Bronchial epithelial cell (primary cell): ENCODE results near the gene PDF. TPM values are rescaled to one million over a fixed set of nuclear protein-coding genes. Genes with fewer than 3 reads are reported as not detected.

ENCODE experiments used
- DNase-seq: peaks from one replicate; pipeline ENCODE4 v3.0.0-alpha.2; 2010; ENCODE audit warnings: low read depth
- FAIRE-seq: peaks from 2 replicates; lab custom pipeline; 2011; peaks lifted over from hg19 to GRCh38; lab: Jason Lieb, UNC
- H3K27me3 ChIP-seq: 2 replicates; pipeline ENCODE4 v1.5.1; 2011; ENCODE audit warnings: low read length; ENCODE audit not compliant: control insufficient read depth, insufficient read depth
- H3K36me3 ChIP-seq: 2 replicates; pipeline ENCODE4 v1.5.1; 2011; ENCODE audit warnings: low read length; ENCODE audit not compliant: control insufficient read depth, insufficient read depth
- H3K4me3 ChIP-seq: 2 replicates; pipeline ENCODE4 v1.5.1; 2011; ENCODE audit warnings: mild to moderate bottlenecking, low read depth, low read length, control low read depth
- CTCF ChIP-seq: IDR thresholded peaks from 2 replicates; pipeline ENCODE4 v1.5.1; 2011; ENCODE audit warnings: mild to moderate bottlenecking, moderate library complexity, low read length, control low read depth, inconsistent platforms; ENCODE audit not compliant: insufficient read depth, severe bottlenecking
- total RNA-seq: library from RNA; depleted of rRNA; stranded (reverse); fragments of >200 nt; gene quantifications from 2 replicates; pipeline ENCODE4 v1.2.1, GENCODE V29; 2014

Gene PDF
- total RNA-seq, 1 donor from 2014 or later, result 31.3 TPM

- no peak for TF ChIP-seq CTCF
- Histone ChIP-seq H3K4me3 (no peak overlapping the region), H3K27me3 (no peaks in the 10 kb centered on the region), H3K36me3 (peaks cover 2% of the 10 kb centered on the region)
- no peak for FAIRE-seq
- DNase-seq, result no peak
Measured at GRCh38 chr16:69346683-69347082, 16.3 kb upstream of the PDF start.

- Histone ChIP-seq H3K4me3 (no peak overlapping the region), H3K27me3 (no peaks in the 10 kb centered on the region), H3K36me3 (peaks cover 8% of the 10 kb centered on the region)
- DNase-seq (no peak), FAIRE-seq (no peak)
- TF ChIP-seq CTCF, result no peak
Measured at GRCh38 chr16:69345923-69346322, 15.5 kb upstream of the PDF start.

- no peak for FAIRE-seq
- DNase-seq, result no peak
- Histone ChIP-seq H3K27me3 (no peaks in the 10 kb centered on the region), H3K36me3 (peaks cover 8% of the 10 kb centered on the region), H3K4me3 (no peak overlapping the region)
- no peak for TF ChIP-seq CTCF
Measured at GRCh38 chr16:69344171-69344570, 13.8 kb upstream of the PDF start.

GRCh38 chr16:69340095-69340644, 9.8 kb upstream of the PDF start:
- no peak for DNase-seq

GRCh38 chr16:69339289-69340094, 9.1 kb upstream of the PDF start, which contains the start of the genes COG8 and NIP7:
Gene COG8 (minus strand): TSS chr16:69339564. CDS start chr16:69339552, 12 bp downstream.
Gene NIP7 (plus strand): TSS chr16:69339772. CDS start chr16:69339830, 58 bp downstream.
- FAIRE-seq (peak; percentile 60), DNase-seq (peak; percentile 96)
- H3K36me3 ChIP-seq, result peaks cover 17% of the 10 kb centered on the region
- H3K4me3 ChIP-seq, result peak within 1 kb of the TSS; percentile 90
- no peaks in the 10 kb centered on the region for H3K27me3 ChIP-seq
- TF ChIP-seq CTCF, result peak; percentile 92

More at GRCh38 chr16:69340095-69340644, 9.8 kb upstream of the PDF start:
- H3K27me3 ChIP-seq, result no peaks in the 10 kb centered on the region
- FAIRE-seq, result no peak
- no peak for TF ChIP-seq CTCF
- peaks cover 12% of the 10 kb centered on the region for H3K36me3 ChIP-seq
- peak overlapping the region; percentile 90 for H3K4me3 ChIP-seq
